GM12878 (cell line): ENCODE measurements around the gene UVSSA. TPM values are rescaled to one million over a fixed set of nuclear protein-coding genes. Genes with fewer than 3 reads are reported as not detected.

Experiments used
- BACH1 ChIP-seq: fragments of 450-650 bp; IDR thresholded peaks from 2 replicates; pipeline ENCODE4 v1.6.1; 2017; ENCODE audit warnings: mild to moderate bottlenecking, borderline replicate concordance
- BMI1 ChIP-seq: fragments of 450-650 bp; IDR thresholded peaks from 2 replicates; pipeline ENCODE4 v1.6.1; 2016; ENCODE audit warnings: mild to moderate bottlenecking, moderate library complexity, borderline replicate concordance
- CTCF ChIP-seq, 3 experiments: IDR thresholded peaks in 2 of 3; conservative IDR thresholded peaks in 1 of 3; 2 replicates each; pipeline ENCODE4 v1.5.1; 2011; ENCODE audit warnings: low read depth in 3 of 3, low read length in 3 of 3, mild to moderate bottlenecking in 3 of 3, control low read depth in 2 of 3, moderate library complexity in 2 of 3, inconsistent platforms in 1 of 3, mixed read lengths in 1 of 3; ENCODE audit not compliant: control insufficient read depth in 2 of 3, insufficient read depth in 1 of 3; ENCODE audit errors: extremely low read depth in 1 of 3
- FOXK2 ChIP-seq: fragments of 450-650 bp; IDR thresholded peaks from 2 replicates; pipeline ENCODE4 v1.6.1; 2017; ENCODE audit warnings: mild to moderate bottlenecking, moderate library complexity
- HDAC2 ChIP-seq: fragments of 200-600 bp; sonication (generic); IDR thresholded peaks from 2 replicates; pipeline ENCODE4 v1.6.1; 2017
- IKZF1 ChIP-seq: fragments of 450-650 bp; conservative IDR thresholded peaks from 2 replicates; pipeline ENCODE4 v1.6.1; 2017; ENCODE audit warnings: antibody characterized with exemption, mild to moderate bottlenecking
- LARP7 ChIP-seq: fragments of 450-650 bp; IDR thresholded peaks from 2 replicates; pipeline ENCODE4 v1.6.1; 2017; ENCODE audit warnings: mild to moderate bottlenecking
- PBX3 ChIP-seq: IDR thresholded peaks from 2 replicates; pipeline ENCODE4 v1.6.1; 2011; ENCODE audit warnings: mild to moderate bottlenecking, low read depth, low read length, moderate library complexity; ENCODE audit not compliant: insufficient replicate concordance
- RAD21 ChIP-seq: IDR thresholded peaks from 2 replicates; pipeline ENCODE4 v1.6.1; 2011; ENCODE audit warnings: mild to moderate bottlenecking, low read depth, low read length, moderate library complexity; ENCODE audit not compliant: insufficient read depth
- RB1 ChIP-seq: fragments of 450-650 bp; formaldehyde crosslinking; IDR thresholded peaks from 2 replicates; pipeline ENCODE4 v1.6.1; 2017; ENCODE audit warnings: mild to moderate bottlenecking, borderline replicate concordance
- SMC3 ChIP-seq: IDR thresholded peaks from 2 replicates; pipeline ENCODE4 v1.6.1; 2011; ENCODE audit warnings: low read length, improper control_type of control experiment, borderline replicate concordance
- SREBF2 ChIP-seq: IDR thresholded peaks from 2 replicates; pipeline ENCODE4 v1.6.1; 2012; ENCODE audit warnings: mild to moderate bottlenecking, low read length
- ZNF217 ChIP-seq: fragments of 450-650 bp; IDR thresholded peaks from 2 replicates; pipeline ENCODE4 v1.6.1; 2017; ENCODE audit warnings: antibody characterized with exemption, mild to moderate bottlenecking
- polyA plus RNA-seq, 11 experiments: library from polyadenylated mRNA; depleted of rRNA in 4 of 11; unstranded in 6 of 11; stranded (reverse) in 5 of 11; fragments of >200 nt; fragmentation: Nextera tagmentation in 4 of 11; fragmentation: Illumina TruSeq in 1 of 11; extraction: Ambion mirVana in 4 of 11; extraction: Trizol in 1 of 11; gene quantifications; 1 replicate in 1 of 11; 2 replicates in 10 of 11; pipeline versions ENCODE4 v1.2.1 to v1.2.3, GENCODE V29; 2011 to 2016; ENCODE audit warnings: inconsistent platforms in 2 of 11, missing spikeins in 2 of 11, low read depth in 1 of 11
- total RNA-seq, 4 experiments: library from RNA; depleted of rRNA in 3 of 4; stranded (reverse); fragments of >200 nt in 3 of 4; fragmentation: Illumina TruSeq in 1 of 4; extraction: Trizol in 1 of 4; gene quantifications; 2 replicates each; pipeline versions ENCODE4 v1.2.1 to v1.2.3, GENCODE V29; 2013 to 2021

The UVSSA gene
- total and polyA plus RNA-seq, 10 of the 15 experiments (the other 5 are each of a cell fraction or from before 2014, with no cell fraction given) = 0.34 to 16.8 (median 3.6) TPM

DNA sequence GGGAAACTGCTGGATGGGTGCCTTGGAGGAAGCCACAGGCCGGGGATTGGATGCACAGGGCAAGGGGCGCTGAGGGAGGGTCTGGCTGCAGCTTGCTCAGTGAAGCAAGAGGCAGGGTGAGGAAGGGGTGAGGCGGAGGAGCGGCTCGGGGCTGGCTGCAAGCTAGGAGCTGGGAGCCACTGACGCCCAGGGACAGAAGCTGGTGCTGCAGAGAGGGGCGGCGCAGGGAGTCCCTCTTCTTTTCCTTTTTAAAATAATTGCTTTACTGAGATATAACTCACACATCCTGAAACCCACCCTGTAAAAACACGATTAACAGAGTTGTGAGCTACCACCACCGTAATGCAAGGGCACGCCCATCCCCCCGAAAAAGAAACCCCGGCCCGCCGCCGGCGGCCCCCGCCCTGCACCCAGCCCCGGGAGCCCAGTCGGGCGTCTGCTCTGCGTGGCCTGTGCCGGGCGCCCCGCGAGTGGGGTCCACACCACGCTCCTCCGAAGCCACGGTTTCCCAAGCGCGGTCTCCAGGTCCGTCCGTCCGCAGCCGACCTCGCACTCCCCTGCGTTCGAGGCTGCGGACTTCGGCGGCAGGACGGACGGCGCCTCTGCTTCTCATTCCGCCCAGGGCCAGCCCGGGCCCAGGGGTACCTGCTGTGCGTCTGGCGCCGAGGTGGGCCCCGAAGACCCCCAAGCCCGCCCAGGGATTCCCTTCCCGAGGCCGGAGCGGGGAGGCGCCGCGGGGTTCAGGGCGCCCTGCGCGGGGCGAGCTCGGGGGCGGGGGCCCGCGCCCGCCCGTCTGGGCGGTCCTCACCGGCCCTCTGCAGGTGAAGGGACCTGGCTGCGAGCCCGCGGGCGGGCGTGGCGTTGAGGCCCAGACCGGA, 866 bp upstream of the UVSSA start (continued):
- TF ChIP-seq BACH1 = peak; percentile 80
- TF ChIP-seq LARP7 = peak; percentile 94
- 0 out of 2 replicates have a peak, but pooled peaks have one; percentile 31 for TF ChIP-seq RB1
- TF ChIP-seq PBX3 = no peak
- TF ChIP-seq RAD21 = 0 out of 2 replicates have a peak, but pooled peaks have one; percentile 47
- TF ChIP-seq ZNF217 = peak; percentile 84
- peak; percentile 33 to 58 (median 47); a peak in 4 of 6 replicates for TF ChIP-seq CTCF (IDR thresholded peaks at IDR 0.05 in 2 of 3, conservative IDR thresholded peaks at IDR 0.05 in 1 of 3; ENCODE audit: control insufficient read depth in 2 of 3, extremely low read depth in 1 of 3, insufficient read depth in 1 of 3, low read depth in 3 of 3, low read length in 3 of 3)
- no peak for TF ChIP-seq FOXK2
- TF ChIP-seq SMC3 = peak; percentile 33; the same call in 1 of the 2 replicates
- no peak for TF ChIP-seq BMI1
- TF ChIP-seq SREBF2 = no peak
- TF ChIP-seq HDAC2 = no peak
- peak; percentile 58 for TF ChIP-seq IKZF1
